IMR-90 (cell line): ENCODE data around the gene CPLX4. TPM values are rescaled to one million over a fixed set of nuclear protein-coding genes. Genes with fewer than 3 reads are reported as not detected.

ENCODE experiments used
- ATAC-seq: fragments of 200-7000 bp; cut with Tn5 transposase; 2 replicates; pipeline ENCODE4 v1.9.1; 2020; ENCODE audit warnings: low read depth, mild to moderate bottlenecking, moderate library complexity
- BruUV-seq: library from RNA; stranded (reverse); fragments of 400-500 nt; replicated peaks from 2 replicates; lab custom pipeline; 2021; lab: Mats Ljungman, UMichigan
- CTCF ChIA-PET: fragments of 300-600 bp; formaldehyde crosslinking; extraction: SDS; loops from one replicate; lab custom pipeline; 2021; ENCODE audit warnings: antibody characterized with exemption; lab: Yijun Ruan, JAX
- POLR2A ChIA-PET: fragments of 300-600 bp; sonication (Branson Sonifier 250); formaldehyde crosslinking; loops from one replicate; lab custom pipeline; 2022; ENCODE audit warnings: antibody characterized with exemption; ENCODE audit not compliant: unreplicated experiment; lab: Charles Lee
- DNase-seq: peaks from one replicate; pipeline ENCODE4 v3.0.0; 2013
- H2AFZ ChIP-seq: replicated peaks from 2 replicates; pipeline ENCODE3; 2013; ENCODE audit warnings: low read length, mild to moderate bottlenecking; ENCODE audit not compliant: poor library complexity
- H2AK5ac ChIP-seq: 2 replicates; pipeline ENCODE4 v1.6.1; 2013; ENCODE audit warnings: low read depth, low read length, inconsistent platforms
- H2AK9ac ChIP-seq: replicated peaks from 2 replicates; pipeline ENCODE3; 2013; ENCODE audit warnings: mild to moderate bottlenecking, low read depth, low read length, moderate library complexity; ENCODE audit not compliant: poor library complexity
- H2BK120ac ChIP-seq: 2 replicates; pipeline ENCODE4 v1.6.1; 2013; ENCODE audit warnings: low read depth, low read length, inconsistent platforms
- H2BK15ac ChIP-seq: 3 replicates; pipeline ENCODE4 v1.6.1; 2013; ENCODE audit warnings: low read depth, low read length, inconsistent platforms
- H2BK20ac ChIP-seq: 2 replicates; pipeline ENCODE4 v1.6.1; 2013; ENCODE audit warnings: low read depth, mild to moderate bottlenecking, inconsistent platforms, low read length, moderate library complexity
- H2BK5ac ChIP-seq: 2 replicates; pipeline ENCODE4 v1.6.1; 2013; ENCODE audit warnings: mild to moderate bottlenecking, low read depth, low read length, inconsistent platforms; ENCODE audit not compliant: poor library complexity, severe bottlenecking
- H3K14ac ChIP-seq: replicated peaks from 2 replicates; pipeline ENCODE4 v1.6.1; 2013; ENCODE audit warnings: low read depth, low read length, inconsistent platforms
- H3K18ac ChIP-seq: 2 replicates; pipeline ENCODE4 v1.6.1; 2013; ENCODE audit warnings: low read depth, low read length, control low read depth
- H3K23ac ChIP-seq: 2 replicates; pipeline ENCODE4 v1.6.1; 2013; ENCODE audit warnings: low read depth, low read length, inconsistent platforms
- H3K27ac ChIP-seq: 2 replicates; pipeline ENCODE4 v1.5.1; 2013; ENCODE audit warnings: mild to moderate bottlenecking, control low read depth, low read length; ENCODE audit not compliant: insufficient read depth
- H3K27me3 ChIP-seq: 2 replicates; pipeline ENCODE4 v1.6.1; 2013; ENCODE audit warnings: low read length; ENCODE audit not compliant: control insufficient read depth, insufficient read depth
- H3K36me3 ChIP-seq: 2 replicates; pipeline ENCODE4 v1.6.1; 2013; ENCODE audit warnings: low read length, mixed read lengths; ENCODE audit not compliant: control insufficient read depth, insufficient read depth
- H3K4ac ChIP-seq: 2 replicates; pipeline ENCODE4 v1.6.1; 2013; ENCODE audit warnings: low read depth, low read length, inconsistent platforms
- H3K4me1 ChIP-seq: 2 replicates; pipeline ENCODE4 v1.6.1; 2013; ENCODE audit warnings: low read length, mixed read lengths; ENCODE audit not compliant: control insufficient read depth, insufficient read depth
- H3K4me2 ChIP-seq: 2 replicates; pipeline ENCODE4 v1.6.1; 2013; ENCODE audit warnings: low read depth, mild to moderate bottlenecking, control low read depth, low read length, moderate library complexity
- H3K4me3 ChIP-seq: 2 replicates; pipeline ENCODE4 v1.5.1; 2013; ENCODE audit warnings: low read depth, mild to moderate bottlenecking, control low read depth, low read length, moderate library complexity; ENCODE audit not compliant: insufficient read depth
- H3K56ac ChIP-seq: 2 replicates; pipeline ENCODE4 v1.6.1; 2013; ENCODE audit warnings: low read length, inconsistent platforms; ENCODE audit not compliant: insufficient read depth; ENCODE audit errors: extremely low read depth
- H3K79me1 ChIP-seq, 2 experiments: 2 replicates each; pipeline ENCODE4 v1.6.1; 2013; ENCODE audit warnings: low read length in 2 of 2, inconsistent platforms in 1 of 2, low read depth in 1 of 2
- H3K9ac ChIP-seq: 2 replicates; pipeline ENCODE4 v1.6.1; 2013; ENCODE audit warnings: low read depth, low read length, control low read depth
- H3K9me1 ChIP-seq: 2 replicates; pipeline ENCODE4 v1.6.1; 2013; ENCODE audit warnings: low read length, inconsistent platforms; ENCODE audit not compliant: insufficient read depth
- H3K9me3 ChIP-seq: 2 replicates; pipeline ENCODE4 v1.6.1; 2013; ENCODE audit warnings: low read length; ENCODE audit not compliant: control insufficient read depth, insufficient read depth
- H4K20me1 ChIP-seq: 2 replicates; pipeline ENCODE4 v1.6.1; 2013; ENCODE audit warnings: low read length, inconsistent platforms; ENCODE audit not compliant: insufficient read depth
- H4K5ac ChIP-seq: 2 replicates; pipeline ENCODE4 v1.6.1; 2013; ENCODE audit warnings: mild to moderate bottlenecking, low read depth, low read length, control low read depth
- H4K8ac ChIP-seq, 2 experiments: 2 replicates each; pipeline ENCODE4 v1.6.1; 2013; ENCODE audit warnings: low read depth in 2 of 2, low read length in 2 of 2, control low read depth in 1 of 2, inconsistent platforms in 1 of 2
- H4K91ac ChIP-seq: 2 replicates; pipeline ENCODE4 v1.6.1; 2013; ENCODE audit warnings: low read depth, low read length, inconsistent platforms; ENCODE audit not compliant: insufficient read depth
- CHD1 ChIP-seq: IDR thresholded peaks from 2 replicates; pipeline ENCODE4 v1.6.1; 2012; ENCODE audit warnings: low read depth, low read length, improper control_type of control experiment
- MAZ ChIP-seq: IDR thresholded peaks from 2 replicates; pipeline ENCODE4 v1.6.1; 2012; ENCODE audit warnings: low read depth, mild to moderate bottlenecking, low read length, improper control_type of control experiment, moderate library complexity, borderline replicate concordance
- POLR2A ChIP-seq: IDR thresholded peaks from 2 replicates; pipeline ENCODE4 v1.6.1; 2012; ENCODE audit warnings: mild to moderate bottlenecking, low read depth, low read length
- RFX5 ChIP-seq: IDR thresholded peaks from 2 replicates; pipeline ENCODE4 v1.8.0; 2012; ENCODE audit warnings: low read depth, mild to moderate bottlenecking, low read length, moderate library complexity
- WGBS, 2 experiments: methylation state at CpG; one replicate each; pipeline versions ENCODE4 v1.1.5 to v1.1.7; 2013; ENCODE audit warnings: missing lambda C conversion rate in 2 of 2; ENCODE audit not compliant: insufficient read length in 1 of 2; ENCODE audit errors: extremely low coverage in 2 of 2; 5-methylcytosine and 5-hydroxymethylcytosine counted together
- dilution Hi-C: fragments of 300-500 bp; cut with HindIII; formaldehyde crosslinking; loops from one replicate; pipeline ENCODE4 v1.14.3; 2018; ENCODE audit warnings: low sequenced_read_pairs; ENCODE audit not compliant: unreplicated experiment
- in situ Hi-C: fragments of 300-500 bp; cut with MboI; formaldehyde crosslinking; loops from 3 replicates; pipeline ENCODE4 v1.14.3; 2019; ENCODE audit warnings: low sequenced_read_pairs, inconsistent platforms, mixed read lengths
- intact Hi-C: fragments of 100-400 bp; cut with micrococcal nuclease; formaldehyde crosslinking; loops from 2 replicates; pipeline ENCODE4 v1.10.0; 2022
- polyA plus RNA-seq, 3 experiments: library from polyadenylated mRNA; depleted of rRNA; stranded (reverse); fragments of >200 nt; gene quantifications; 2 replicates each; pipeline ENCODE4 v1.2.3, GENCODE V29; 2012; ENCODE audit warnings: low replicate concordance in 1 of 3
- total RNA-seq: library from RNA; depleted of rRNA; stranded (reverse); fragments of >200 nt; gene quantifications from 2 replicates; pipeline ENCODE4 v1.2.3, GENCODE V29; 2012

CPLX4 gene
- total and polyA plus RNA-seq, 2 of the 4 experiments (the other 2 are of a cell fraction) = not detected

DNA sequence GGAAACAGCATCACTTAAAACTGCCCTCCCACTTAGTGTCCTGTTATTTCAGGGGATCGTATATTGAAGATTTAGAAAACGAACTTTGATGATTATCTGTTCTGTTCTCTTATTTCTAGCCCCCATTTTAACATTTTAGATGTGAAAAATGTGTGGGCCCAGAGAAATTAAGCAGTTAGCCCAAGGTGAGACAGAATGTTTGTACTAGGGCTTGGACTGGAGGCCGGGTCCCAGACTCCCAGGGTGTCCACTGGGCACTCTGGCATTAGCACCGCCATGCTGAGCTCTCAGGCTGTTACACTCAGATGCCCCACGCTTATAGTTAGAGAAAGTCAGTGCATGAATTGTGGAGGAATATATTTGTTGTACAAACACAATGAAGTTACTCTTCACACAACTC is 39.7 kb downstream of the CPLX4 start:
- H3K4me3 ChIP-seq = no peak overlapping the region
- DNase-seq (no peak), ATAC-seq (no peak)
- no peak overlapping the region for H4K8ac ChIP-seq
- no peak overlapping the region for H2BK15ac ChIP-seq
- H3K9me3 ChIP-seq = peaks cover 11% of the 10 kb centered on the region
- no TSS peak for BruUV-seq
- no peak overlapping the region for H2BK120ac ChIP-seq
- in situ Hi-C loops = no loop called here
- no peak overlapping the region for H2BK20ac ChIP-seq
- WGBS, 2 experiments = no CpG with 5 or more reads among the region's 5 CpGs
- no peak overlapping the region for H3K9ac ChIP-seq
- no peak overlapping the region for H2AK5ac ChIP-seq
- no peak overlapping the region for H3K56ac ChIP-seq
- H3K4me2 ChIP-seq = no peak overlapping the region
- CTCF ChIA-PET = no interaction called here
- H4K91ac ChIP-seq = no peak overlapping the region
- H3K27me3 ChIP-seq = peaks cover 77% of the 10 kb centered on the region
- no peak overlapping the region for H2AK9ac ChIP-seq
- no peaks in the 10 kb centered on the region for H3K36me3 ChIP-seq
- dilution Hi-C loops = no loop called here
- H3K18ac ChIP-seq = no peak overlapping the region
- POLR2A ChIA-PET = no interaction called here
- H2BK5ac ChIP-seq = no peak overlapping the region
- no peaks in the 10 kb centered on the region for H3K79me1 ChIP-seq
- no peak overlapping the region for H3K4ac ChIP-seq
- H2AFZ ChIP-seq = no peak overlapping the region
- intact Hi-C loops = no loop called here
- H4K20me1 ChIP-seq = no peaks in the 10 kb centered on the region
- H3K23ac ChIP-seq = no peak overlapping the region
- H4K5ac ChIP-seq = no peak overlapping the region
- H3K27ac ChIP-seq = no peak overlapping the region
- no peak for TF ChIP-seq POLR2A
- no peak for TF ChIP-seq CHD1
- no peak for TF ChIP-seq MAZ
- no peak for TF ChIP-seq RFX5
- H3K14ac ChIP-seq = no peak overlapping the region
- H3K4me1 ChIP-seq = no peaks in the 10 kb centered on the region
- no peaks in the 10 kb centered on the region for H3K9me1 ChIP-seq
